ENCODE results near the gene FCRL6.

GRCh38 chr1:159821171-159821867 lies 19.2 kb downstream of the FCRL6 start:
- TF ChIP-seq IRF1 (CRISPR knock-in tag; IDR thresholded peaks at IDR 0.05; ENCODE audit: low read depth) (no peak), TCF7L2 (IDR thresholded peaks at IDR 0.05; ENCODE audit: low read depth, low read length) (no peak), HDAC2 (CRISPR knock-in tag; IDR thresholded peaks at IDR 0.05) (no peak), CTCF (CRISPR knock-in tag; IDR thresholded peaks at IDR 0.05) (no peak), TBP (CRISPR knock-in tag; IDR thresholded peaks at IDR 0.05) (no peak)
- TF ChIP-seq, protein P1, sequence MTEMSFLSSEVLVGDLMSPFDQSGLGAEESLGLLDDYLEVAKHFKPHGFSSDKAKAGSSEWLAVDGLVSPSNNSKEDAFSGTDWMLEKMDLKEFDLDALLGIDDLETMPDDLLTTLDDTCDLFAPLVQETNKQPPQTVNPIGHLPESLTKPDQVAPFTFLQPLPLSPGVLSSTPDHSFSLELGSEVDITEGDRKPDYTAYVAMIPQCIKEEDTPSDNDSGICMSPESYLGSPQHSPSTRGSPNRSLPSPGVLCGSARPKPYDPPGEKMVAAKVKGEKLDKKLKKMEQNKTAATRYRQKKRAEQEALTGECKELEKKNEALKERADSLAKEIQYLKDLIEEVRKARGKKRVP (CRISPR knock-in tag; IDR thresholded peaks at IDR 0.05), result no peak

All from HepG2 (cell line).